Right atrium auricular region (tissue), 2 donors: ENCODE data around the gene KRT77. TPM values are rescaled to one million over a fixed set of nuclear protein-coding genes. Genes with fewer than 3 reads are reported as not detected.

ENCODE experiments used
- DNase-seq: peaks from one replicate; pipeline ENCODE4 v3.0.0-alpha.2; 2019; ENCODE audit warnings: low spot score
- H3K27ac ChIP-seq, 2 donors: fragments of 200-600 bp; sonication (generic); 1 replicate in 1 of 2; 2 replicates in 1 of 2; pipeline ENCODE4 v1.5.1; 2016 to 2019
- H3K27me3 ChIP-seq, 2 donors: fragments of 200-600 bp; sonication (generic); one replicate each; pipeline versions ENCODE4 v1.5.1 to v1.6.0; 2017 to 2019
- H3K36me3 ChIP-seq: fragments of 200-600 bp; sonication (generic); one replicate; pipeline ENCODE4 v1.5.1; 2016
- H3K4me1 ChIP-seq, 2 donors: fragments of 200-600 bp; sonication (generic); one replicate each; pipeline versions ENCODE4 v1.5.1 to v1.6.0; 2017 to 2019
- H3K4me3 ChIP-seq, 2 donors: fragments of 200-600 bp; sonication (generic); 1 replicate in 1 of 2; 2 replicates in 1 of 2; pipeline ENCODE4 v1.5.1; 2017 to 2019; ENCODE audit warnings: mild to moderate bottlenecking in 1 of 2, moderate library complexity in 1 of 2
- H3K9me3 ChIP-seq, 2 donors: fragments of 200-600 bp; sonication (generic); one replicate each; pipeline ENCODE4 v1.5.1; 2019
- total RNA-seq, 2 donors: library from RNA; depleted of rRNA; stranded (reverse); fragments of >200 nt; gene quantifications; one replicate each; pipeline ENCODE4 v1.1.0, GENCODE V29; 2016
- TF ChIP-seq, protein P1 (sequence below), 2 donors: fragments of 200-600 bp; sonication (generic); IDR thresholded peaks; one replicate each; pipeline ENCODE4 v1.5.1; 2019; ENCODE audit warnings: antibody characterized with exemption in 2 of 2

The KRT77 gene
- total RNA-seq, 2 donors from 2014 or later: not detected

DNA sequence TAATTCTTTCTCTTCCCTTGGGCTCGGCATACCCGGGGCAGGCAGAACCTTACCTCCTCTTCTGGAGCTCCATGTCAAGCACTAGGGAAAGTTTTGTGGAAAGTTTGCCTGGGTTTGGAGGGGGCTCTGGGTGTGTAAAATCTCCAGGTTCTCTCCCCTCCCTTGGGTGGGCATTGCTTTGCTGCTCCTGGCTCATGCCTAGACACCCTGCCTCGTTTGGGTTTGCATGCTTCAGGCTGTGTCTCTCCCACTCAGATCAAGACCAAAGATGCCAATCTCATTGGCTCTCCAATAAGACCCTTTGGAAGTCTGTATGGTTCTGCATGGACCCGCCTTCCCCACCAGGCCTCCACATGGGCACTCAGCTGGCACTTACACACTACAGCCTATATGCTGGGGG, 45.1 kb downstream of the KRT77 start:
- Histone ChIP-seq H3K9me3 (no peaks in the 10 kb centered on the region), H3K27ac (no peak overlapping the region), H3K27me3 (no peaks in the 10 kb centered on the region), H3K4me1 (no peaks in the 10 kb centered on the region), H3K4me3 (no peak overlapping the region), H3K36me3 (no peaks in the 10 kb centered on the region)
- peak; percentile 16 for DNase-seq
- TF ChIP-seq, protein P1, sequence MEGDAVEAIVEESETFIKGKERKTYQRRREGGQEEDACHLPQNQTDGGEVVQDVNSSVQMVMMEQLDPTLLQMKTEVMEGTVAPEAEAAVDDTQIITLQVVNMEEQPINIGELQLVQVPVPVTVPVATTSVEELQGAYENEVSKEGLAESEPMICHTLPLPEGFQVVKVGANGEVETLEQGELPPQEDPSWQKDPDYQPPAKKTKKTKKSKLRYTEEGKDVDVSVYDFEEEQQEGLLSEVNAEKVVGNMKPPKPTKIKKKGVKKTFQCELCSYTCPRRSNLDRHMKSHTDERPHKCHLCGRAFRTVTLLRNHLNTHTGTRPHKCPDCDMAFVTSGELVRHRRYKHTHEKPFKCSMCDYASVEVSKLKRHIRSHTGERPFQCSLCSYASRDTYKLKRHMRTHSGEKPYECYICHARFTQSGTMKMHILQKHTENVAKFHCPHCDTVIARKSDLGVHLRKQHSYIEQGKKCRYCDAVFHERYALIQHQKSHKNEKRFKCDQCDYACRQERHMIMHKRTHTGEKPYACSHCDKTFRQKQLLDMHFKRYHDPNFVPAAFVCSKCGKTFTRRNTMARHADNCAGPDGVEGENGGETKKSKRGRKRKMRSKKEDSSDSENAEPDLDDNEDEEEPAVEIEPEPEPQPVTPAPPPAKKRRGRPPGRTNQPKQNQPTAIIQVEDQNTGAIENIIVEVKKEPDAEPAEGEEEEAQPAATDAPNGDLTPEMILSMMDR (IDR thresholded peaks at IDR 0.05): no peak

DNA sequence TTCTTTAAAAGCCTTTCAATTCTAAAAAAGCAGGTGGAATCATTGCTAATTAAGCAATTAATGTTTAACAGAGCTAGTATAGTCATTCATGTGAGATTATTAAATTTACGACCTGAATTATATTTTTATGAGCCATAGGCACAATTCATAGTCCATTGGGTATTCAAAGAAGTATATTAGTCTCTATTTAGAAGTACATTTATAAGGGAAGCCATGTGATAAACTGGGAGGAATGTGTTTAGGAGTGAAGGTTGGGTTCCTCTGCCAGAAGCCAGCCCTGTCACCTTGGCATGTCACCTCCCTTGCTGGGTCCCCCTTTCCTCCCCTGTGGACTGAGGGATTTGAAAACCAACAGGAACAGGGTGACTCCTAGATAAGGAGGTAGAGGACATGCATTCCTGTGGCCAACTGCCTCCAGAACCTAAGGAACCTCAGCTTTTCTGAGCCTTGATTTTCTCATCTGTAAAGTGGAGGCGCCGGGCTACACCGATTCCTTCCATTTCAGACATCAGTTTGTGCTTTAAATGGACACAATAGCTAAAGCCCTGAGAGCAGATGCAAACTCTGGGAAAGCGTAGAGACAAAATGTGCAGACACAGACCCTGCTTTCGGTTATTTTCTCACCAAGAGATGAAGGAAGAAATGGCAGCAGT, 45.9 kb downstream of the KRT77 start:
- DNase-seq: peak; percentile 32
- H3K9me3 ChIP-seq: no peaks in the 10 kb centered on the region
- no peak overlapping the region for H3K4me3 ChIP-seq
- H3K27ac ChIP-seq: no peak overlapping the region
- no peaks in the 10 kb centered on the region for H3K27me3 ChIP-seq
- no peaks in the 10 kb centered on the region for H3K4me1 ChIP-seq
- H3K36me3 ChIP-seq: no peaks in the 10 kb centered on the region
- TF ChIP-seq, protein P1 (IDR thresholded peaks at IDR 0.05): no peak

DNA sequence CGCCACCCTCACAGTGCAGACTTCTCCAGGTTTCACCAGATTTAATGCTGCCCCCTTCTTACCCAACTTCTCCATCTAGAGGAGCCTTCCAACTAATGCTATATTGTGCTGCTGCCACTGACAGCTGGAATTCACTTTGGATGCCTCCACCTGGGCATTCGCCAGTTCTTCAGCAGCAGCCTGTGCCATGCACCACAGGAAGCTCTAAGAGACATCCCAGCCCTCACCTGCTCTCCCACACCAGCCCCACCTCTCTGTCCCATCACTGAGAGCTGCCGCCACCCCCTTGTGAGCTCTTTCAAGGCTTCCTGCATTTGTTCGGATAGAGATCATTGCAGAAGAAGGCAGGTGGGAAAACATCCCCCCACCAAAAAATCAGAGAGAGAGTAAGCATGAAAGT, 46.7 kb downstream of the KRT77 start:
- Histone ChIP-seq H3K4me1 (no peaks in the 10 kb centered on the region), H3K36me3 (no peaks in the 10 kb centered on the region), H3K27ac (no peak overlapping the region), H3K9me3 (no peaks in the 10 kb centered on the region), H3K27me3 (no peaks in the 10 kb centered on the region), H3K4me3 (no peak overlapping the region)
- peak; percentile 30 for DNase-seq
- TF ChIP-seq, protein P1 (IDR thresholded peaks at IDR 0.05): no peak

DNA sequence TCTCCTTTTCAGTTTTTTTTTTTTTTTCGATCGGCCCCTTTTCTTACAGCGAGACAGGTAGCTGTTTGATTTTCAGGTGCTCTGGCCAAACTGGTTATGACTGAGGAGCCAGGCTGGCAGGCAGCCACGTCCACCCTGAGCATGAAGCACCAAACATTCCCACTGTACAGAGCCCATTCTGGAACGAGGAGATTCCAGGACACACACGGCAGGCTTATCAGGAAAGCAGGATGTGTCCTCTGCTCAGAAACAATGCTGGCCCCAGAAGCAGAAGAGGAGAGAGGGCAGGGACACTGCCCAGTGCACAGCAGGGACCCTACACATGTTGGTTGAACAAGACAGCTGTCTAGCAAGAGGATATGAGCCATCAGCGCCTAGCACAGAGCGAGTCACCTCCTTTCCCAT, 47.6 kb downstream of the KRT77 start:
- peak; percentile 44 for DNase-seq
- H3K4me1 ChIP-seq: no peaks in the 10 kb centered on the region
- no peak overlapping the region for H3K4me3 ChIP-seq
- TF ChIP-seq, protein P1 (IDR thresholded peaks at IDR 0.05): no peak
- no peaks in the 10 kb centered on the region for H3K27me3 ChIP-seq
- H3K9me3 ChIP-seq: no peaks in the 10 kb centered on the region
- H3K27ac ChIP-seq: no peak overlapping the region
- H3K36me3 ChIP-seq: no peaks in the 10 kb centered on the region

DNA sequence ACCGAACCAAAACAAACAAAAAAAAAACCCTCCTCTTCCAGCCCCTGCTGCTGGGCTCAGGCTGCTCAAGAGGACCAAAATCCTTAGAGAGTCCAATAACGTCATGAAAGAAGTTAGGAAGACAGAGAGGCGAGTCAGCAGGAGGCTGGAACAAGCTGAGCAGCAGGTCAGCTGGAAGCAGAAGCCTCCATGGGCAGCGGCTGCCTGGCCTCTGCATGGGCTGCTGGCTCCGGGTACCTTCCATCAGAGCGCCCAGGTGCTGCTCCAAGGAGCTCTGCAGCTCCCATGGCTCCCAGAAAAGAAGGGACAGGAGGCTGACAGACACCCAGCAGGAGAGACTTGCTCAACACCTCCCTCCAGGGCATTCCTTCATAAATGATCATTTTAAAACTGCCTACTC, 48.1 kb downstream of the KRT77 start:
- TF ChIP-seq, protein P1 (IDR thresholded peaks at IDR 0.05): no peak
- Histone ChIP-seq H3K4me3 (no peak overlapping the region), H3K4me1 (no peaks in the 10 kb centered on the region), H3K36me3 (no peaks in the 10 kb centered on the region), H3K27ac (no peak overlapping the region), H3K9me3 (no peaks in the 10 kb centered on the region), H3K27me3 (no peaks in the 10 kb centered on the region)
- peak; percentile 44 for DNase-seq

DNA sequence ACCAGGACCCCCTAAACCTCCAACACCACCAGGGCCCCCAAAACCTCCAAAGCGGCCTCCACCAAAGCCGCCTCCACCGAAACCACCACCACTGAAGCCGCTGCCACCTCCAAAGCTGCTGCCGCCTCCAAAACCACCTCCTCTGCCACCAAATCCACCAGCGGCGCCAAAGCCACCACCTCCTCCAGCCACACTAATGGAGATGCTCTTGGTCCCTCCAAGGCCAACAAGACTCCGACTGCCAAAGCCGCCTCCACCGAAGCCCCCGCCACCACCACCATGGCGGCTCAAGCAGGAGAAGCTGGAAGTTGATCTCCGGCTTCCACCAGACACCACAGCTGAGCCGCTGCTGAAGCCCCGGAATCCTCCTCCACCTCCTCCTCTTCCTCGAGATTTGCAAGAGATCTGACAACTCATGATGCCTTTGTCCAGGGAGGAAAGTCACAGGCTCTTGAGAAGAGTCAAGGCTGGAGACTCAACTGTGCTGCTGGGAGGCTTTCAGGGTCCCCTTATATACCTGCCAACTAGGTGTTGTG, 51.5 kb downstream of the KRT77 start, which contains the start of gene KRT2:
Gene KRT2 (minus strand): TSS at position 486 of the 536 bp plus-strand sequence. CDS start 69 bp downstream, at position 417.
- Histone ChIP-seq H3K27ac (no peak within 1 kb of the TSS), H3K36me3 (no peaks in the 10 kb centered on the region)
- TF ChIP-seq, protein P1 (IDR thresholded peaks at IDR 0.05): no peak

More for the DNA sequence above, 51.5 kb downstream of the KRT77 start, which contains the start of gene KRT2:
- H3K9me3 ChIP-seq: no peaks in the 10 kb centered on the region
- no peak for DNase-seq
- no peak within 1 kb of the TSS for H3K4me3 ChIP-seq
- no peaks in the 10 kb centered on the region for H3K27me3 ChIP-seq
- no peaks in the 10 kb centered on the region for H3K4me1 ChIP-seq
